Glutamatergic neuron (in vitro differentiated cells): Measurements from ENCODE around the gene ACVR1B. TPM values are rescaled to one million over a fixed set of nuclear protein-coding genes. Genes with fewer than 3 reads are reported as not detected.

Experiments used
- DNase-seq: peaks from one replicate; pipeline ENCODE4 v3.0.0; 2022
- H3K27ac Mint-ChIP-seq: one replicate; pipeline ENCODE4 v1.8.0; 2020; ENCODE audit warnings: mild to moderate bottlenecking, mixed read lengths, inconsistent platforms; ENCODE audit not compliant: unreplicated experiment
- H3K27me3 Mint-ChIP-seq: one replicate; pipeline ENCODE4 v1.8.0; 2020; ENCODE audit warnings: mild to moderate bottlenecking, moderate library complexity, mixed read lengths, inconsistent platforms; ENCODE audit not compliant: unreplicated experiment
- H3K36me3 Mint-ChIP-seq: one replicate; pipeline ENCODE4 v1.8.0; 2020; ENCODE audit warnings: mild to moderate bottlenecking, mixed read lengths, inconsistent platforms; ENCODE audit not compliant: unreplicated experiment
- H3K4me1 Mint-ChIP-seq: one replicate; pipeline ENCODE4 v1.8.0; 2020; ENCODE audit warnings: mild to moderate bottlenecking, low read depth, mixed read lengths, inconsistent platforms; ENCODE audit not compliant: unreplicated experiment
- H3K4me3 Mint-ChIP-seq: one replicate; pipeline ENCODE4 v1.8.0; 2020; ENCODE audit warnings: mild to moderate bottlenecking, mixed read lengths, inconsistent platforms; ENCODE audit not compliant: unreplicated experiment
- H3K9me3 Mint-ChIP-seq: one replicate; pipeline ENCODE4 v1.8.0; 2020; ENCODE audit warnings: mild to moderate bottlenecking, moderate library complexity, mixed read lengths, inconsistent platforms; ENCODE audit not compliant: unreplicated experiment
- CTCF ChIP-seq: fragments of 200-600 bp; sonication (generic); IDR thresholded peaks from one replicate; pipeline ENCODE4 v1.5.0; 2021; ENCODE audit not compliant: partially characterized antibody, unreplicated experiment
- total RNA-seq: library from RNA; stranded (reverse); fragmentation: NEBNext Ultra II Directional; extraction: Animal tissue kit (Norgen Biotek cat#: 25700); gene quantifications from one replicate; pipeline ENCODE4 v1.2.1, GENCODE V29; 2021; ENCODE audit not compliant: unreplicated experiment

ACVR1B gene
- total RNA-seq, 1 donor from 2014 or later = 50.2 TPM

DNA sequence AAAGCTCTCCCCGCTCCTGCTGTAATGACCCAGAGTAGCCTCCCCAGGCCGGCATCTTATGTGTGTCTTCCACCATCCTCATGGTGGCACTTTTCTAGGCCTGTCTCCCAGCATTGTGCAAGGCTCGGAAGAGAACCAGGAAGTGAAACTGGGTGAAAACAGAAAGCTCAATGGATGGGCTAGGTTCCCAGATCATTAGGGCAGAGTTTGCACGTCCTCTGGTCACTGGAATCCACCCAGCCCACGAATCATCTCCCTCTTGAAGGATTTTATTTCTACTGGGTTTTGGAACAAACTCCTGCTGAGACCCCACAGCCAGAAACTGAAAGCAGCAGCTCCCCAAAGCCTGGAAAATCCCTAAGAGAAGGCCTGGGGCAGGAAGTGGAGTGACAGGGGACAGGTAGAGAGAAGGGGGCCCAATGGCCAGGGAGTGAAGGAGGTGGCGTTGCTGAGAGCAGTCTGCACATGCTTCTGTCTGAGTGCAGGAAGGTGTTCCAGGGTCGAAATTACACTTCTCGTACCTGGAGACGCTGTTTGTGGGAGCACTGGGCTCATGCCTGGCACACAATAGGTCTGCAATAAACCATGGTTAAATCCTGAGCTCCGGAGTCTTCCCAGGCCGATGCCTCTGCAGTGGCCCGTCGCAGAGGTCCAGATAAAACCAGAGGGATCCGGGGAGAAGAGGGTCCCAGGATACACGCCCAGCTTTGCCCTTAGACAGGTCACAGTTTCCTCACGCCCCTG, 28.6 kb upstream of the ACVR1B start:
- Mint-ChIP-seq H3K27ac (no peak overlapping the region), H3K4me1 (peaks cover 22% of the 10 kb centered on the region), H3K36me3 (no peaks in the 10 kb centered on the region), H3K9me3 (no peaks in the 10 kb centered on the region), H3K27me3 (peaks cover 4% of the 10 kb centered on the region), H3K4me3 (no peak overlapping the region)
- TF ChIP-seq CTCF = no peak
- DNase-seq = no peak

DNA sequence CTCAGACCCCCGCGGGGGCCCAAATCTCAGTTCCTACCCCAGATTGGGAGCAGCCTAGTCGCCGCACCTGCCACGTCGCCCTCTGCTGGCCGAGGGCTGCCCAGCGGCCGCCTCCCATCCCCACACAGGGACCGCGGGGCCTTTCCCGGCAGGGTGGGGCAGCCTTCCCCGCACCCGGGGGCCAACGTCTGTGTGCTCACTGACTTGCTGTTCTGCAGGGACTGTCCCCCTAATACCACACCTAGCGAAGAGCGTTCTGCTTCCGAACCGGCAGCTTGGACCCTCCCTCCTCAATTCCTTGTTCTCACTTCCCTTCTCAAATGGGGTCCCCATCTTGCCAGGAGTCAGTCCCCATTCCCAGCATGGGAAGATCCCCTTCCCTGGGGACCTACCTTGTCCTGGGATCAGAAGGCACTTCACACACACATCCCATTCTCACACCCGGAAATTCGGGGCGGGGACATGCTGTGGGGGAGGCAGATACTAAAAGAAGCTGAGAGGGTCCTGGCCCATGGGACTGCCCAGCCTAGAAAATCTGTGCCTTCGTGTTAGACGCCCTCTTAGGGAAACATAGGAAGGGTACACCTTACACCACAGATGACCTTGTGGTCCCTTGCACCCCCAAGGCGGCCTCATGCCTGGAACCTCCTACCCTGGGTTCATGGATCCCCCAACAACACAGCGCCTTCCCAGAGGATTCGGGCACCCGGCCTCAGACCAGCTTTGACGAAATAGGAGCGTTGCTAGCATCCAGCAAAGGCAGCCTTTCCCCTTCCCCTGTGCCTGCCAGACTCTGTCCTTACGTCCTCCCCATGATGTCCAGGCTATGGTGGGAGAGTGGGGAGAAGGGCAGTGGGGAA, 27.8 kb upstream of the ACVR1B start:
- Mint-ChIP-seq H3K27ac (no peak overlapping the region), H3K27me3 (peaks cover 4% of the 10 kb centered on the region), H3K9me3 (no peaks in the 10 kb centered on the region), H3K4me1 (peaks cover 21% of the 10 kb centered on the region), H3K4me3 (no peak overlapping the region), H3K36me3 (no peaks in the 10 kb centered on the region)
- DNase-seq = peak; percentile 76
- peak; percentile 82 for TF ChIP-seq CTCF

GRCh38 chr12:51924551-51925319, 26.8 kb upstream of the ACVR1B start:
- Mint-ChIP-seq H3K36me3 (no peaks in the 10 kb centered on the region), H3K27ac (no peak overlapping the region), H3K27me3 (peaks cover 4% of the 10 kb centered on the region), H3K4me3 (no peak overlapping the region), H3K9me3 (no peaks in the 10 kb centered on the region), H3K4me1 (peaks cover 16% of the 10 kb centered on the region)
- no peak for DNase-seq
- TF ChIP-seq CTCF = no peak

DNA sequence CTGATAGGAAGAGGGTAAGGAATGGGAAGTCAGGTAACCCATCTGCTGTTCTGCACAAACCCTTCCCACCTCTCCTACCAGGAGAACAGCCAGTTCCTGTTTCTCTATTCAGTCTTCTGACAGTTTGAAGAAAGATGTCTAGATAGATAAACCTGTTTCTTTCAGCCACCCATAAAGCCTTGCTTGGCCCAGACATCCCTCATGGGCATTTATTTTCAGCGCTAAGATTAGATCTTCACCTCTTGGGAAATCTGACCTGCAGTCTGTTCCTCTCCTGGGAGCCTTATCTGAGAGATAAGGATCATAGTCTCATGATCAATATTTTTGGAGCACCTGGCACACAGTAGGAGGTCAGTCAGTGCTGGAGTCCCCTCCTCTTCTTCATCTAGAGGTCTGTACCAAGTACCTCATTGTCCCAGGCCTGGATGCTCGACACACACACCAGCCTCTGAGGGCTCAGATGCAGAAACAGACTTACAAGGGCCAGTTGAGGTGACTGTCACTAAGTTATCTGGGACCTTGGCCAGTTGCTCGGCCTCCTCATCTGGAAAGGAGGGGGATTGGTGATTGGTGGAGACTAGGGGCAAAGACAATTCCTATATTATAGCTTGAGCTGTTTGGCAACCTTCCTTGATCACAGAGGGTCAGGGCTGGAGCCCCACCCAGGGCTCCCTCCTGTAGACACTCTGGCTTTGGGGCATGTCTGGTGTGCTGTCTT, 26.0 kb upstream of the ACVR1B start:
- H3K4me1 Mint-ChIP-seq = peaks cover 13% of the 10 kb centered on the region
- H3K9me3 Mint-ChIP-seq = no peaks in the 10 kb centered on the region
- no peaks in the 10 kb centered on the region for H3K36me3 Mint-ChIP-seq
- TF ChIP-seq CTCF = no peak
- no peak for DNase-seq
- H3K27ac Mint-ChIP-seq = no peak overlapping the region
- no peak overlapping the region for H3K4me3 Mint-ChIP-seq
- H3K27me3 Mint-ChIP-seq = peaks cover 2% of the 10 kb centered on the region
